IPS-18a (cell line): Measurements from ENCODE around the gene PDK1.

Source experiments
- H3K27ac ChIP-seq: one replicate; pipeline ENCODE4 v1.5.1; 2013; ENCODE audit warnings: low read length
- H3K27me3 ChIP-seq: one replicate; pipeline ENCODE4 v1.6.1; 2013; ENCODE audit warnings: mild to moderate bottlenecking, low read length; ENCODE audit not compliant: control insufficient read depth, insufficient read depth
- H3K36me3 ChIP-seq: one replicate; pipeline ENCODE4 v1.6.1; 2013; ENCODE audit warnings: low read depth, low read length; ENCODE audit not compliant: control insufficient read depth
- H3K4me1 ChIP-seq: one replicate; pipeline ENCODE4 v1.6.1; 2013; ENCODE audit warnings: low read depth, low read length; ENCODE audit not compliant: control insufficient read depth
- H3K4me3 ChIP-seq: one replicate; pipeline ENCODE4 v1.5.1; 2013; ENCODE audit warnings: low read length
- H3K9ac ChIP-seq: one replicate; pipeline ENCODE4 v1.6.1; 2013; ENCODE audit warnings: mild to moderate bottlenecking, low read length, moderate library complexity
- H3K9me3 ChIP-seq: one replicate; pipeline ENCODE4 v1.6.1; 2013; ENCODE audit warnings: low read depth, low read length; ENCODE audit not compliant: control insufficient read depth

PDK1 gene

GRCh38 chr2:172600557-172601008 is 44.7 kb downstream of the PDK1 start:
- Histone ChIP-seq H3K27me3 (no peaks in the 10 kb centered on the region), H3K36me3 (peaks cover 51% of the 10 kb centered on the region), H3K9me3 (no peaks in the 10 kb centered on the region), H3K27ac (no peak overlapping the region), H3K9ac (no peak overlapping the region), H3K4me3 (no peak overlapping the region), H3K4me1 (no peaks in the 10 kb centered on the region)

GRCh38 chr2:172606285-172606684 is 50.4 kb downstream of the PDK1 start:
- Histone ChIP-seq H3K27me3 (no peaks in the 10 kb centered on the region), H3K9ac (no peak overlapping the region), H3K9me3 (no peaks in the 10 kb centered on the region), H3K4me3 (no peak overlapping the region), H3K4me1 (no peaks in the 10 kb centered on the region), H3K36me3 (peaks cover 22% of the 10 kb centered on the region), H3K27ac (no peak overlapping the region)

DNA sequence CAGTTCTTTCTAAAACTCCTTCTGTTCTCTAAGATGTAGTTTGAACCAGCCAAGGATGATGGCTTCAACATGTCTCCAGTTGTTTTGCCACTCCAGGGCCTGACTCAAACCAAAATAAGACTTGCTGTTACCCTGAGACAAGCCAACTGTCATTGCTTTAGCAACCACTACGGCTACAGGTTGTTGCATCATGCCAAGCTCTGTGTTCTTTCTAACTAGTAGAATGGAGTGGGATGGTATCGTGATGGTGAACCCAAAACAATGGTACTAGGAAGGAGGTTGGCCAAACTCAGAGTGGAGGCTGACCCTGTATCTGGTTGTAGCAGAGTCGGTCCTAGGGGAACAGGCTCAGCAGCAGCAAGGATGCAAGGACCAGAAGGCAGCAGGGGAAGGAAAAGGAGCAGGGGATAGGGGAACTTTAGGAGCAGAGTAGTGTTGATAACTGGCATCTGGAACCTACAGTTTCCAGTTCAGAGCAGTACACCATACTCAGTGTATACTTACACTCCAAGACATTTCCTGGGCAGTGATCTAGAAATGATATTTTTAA is 51.6 kb downstream of the PDK1 start:
- H3K36me3 ChIP-seq, result peaks cover 14% of the 10 kb centered on the region

DNA sequence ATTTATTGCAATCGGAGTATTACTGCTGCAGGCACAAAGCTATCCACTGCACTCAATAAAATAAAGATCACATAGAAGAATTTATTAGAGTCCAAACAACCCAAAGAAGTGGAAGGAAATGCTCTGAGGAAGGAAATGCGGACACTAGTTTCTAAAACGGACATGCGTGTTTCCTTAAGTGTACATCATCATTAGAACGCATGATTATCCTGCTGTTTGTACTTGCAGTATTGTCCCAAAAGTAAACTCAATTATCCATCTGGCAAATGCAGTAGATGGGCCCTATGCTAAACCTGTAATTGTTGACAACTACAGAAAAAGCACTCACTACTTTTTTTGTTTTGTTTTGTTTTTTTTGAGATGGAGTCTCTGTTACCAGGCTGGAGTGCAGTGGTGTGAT is 53.6 kb downstream of the PDK1 start:
- H3K9me3 ChIP-seq, result no peaks in the 10 kb centered on the region
- H3K27ac ChIP-seq, result no peak overlapping the region
- H3K4me3 ChIP-seq, result no peak overlapping the region
- H3K36me3 ChIP-seq, result peaks cover 12% of the 10 kb centered on the region
- H3K27me3 ChIP-seq, result no peaks in the 10 kb centered on the region
- H3K4me1 ChIP-seq, result no peaks in the 10 kb centered on the region
- H3K9ac ChIP-seq, result no peak overlapping the region

More for the DNA sequence above, 51.6 kb downstream of the PDK1 start:
- Histone ChIP-seq H3K4me3 (no peak overlapping the region), H3K9ac (no peak overlapping the region), H3K9me3 (no peaks in the 10 kb centered on the region), H3K27me3 (no peaks in the 10 kb centered on the region), H3K4me1 (no peaks in the 10 kb centered on the region), H3K27ac (no peak overlapping the region)

- no peak overlapping the region for H3K27ac ChIP-seq
- H3K27me3 ChIP-seq, result no peaks in the 10 kb centered on the region
- no peaks in the 10 kb centered on the region for H3K9me3 ChIP-seq
- no peak overlapping the region for H3K9ac ChIP-seq
- H3K4me1 ChIP-seq, result no peaks in the 10 kb centered on the region
- no peak overlapping the region for H3K4me3 ChIP-seq
- peaks cover 3% of the 10 kb centered on the region for H3K36me3 ChIP-seq
Measured at GRCh38 chr2:172612051-172612450, 56.2 kb downstream of the PDK1 start.

GRCh38 chr2:172613040-172613439 is 57.1 kb downstream of the PDK1 start:
- Histone ChIP-seq H3K9ac (no peak overlapping the region), H3K4me3 (no peak overlapping the region), H3K9me3 (no peaks in the 10 kb centered on the region), H3K27me3 (no peaks in the 10 kb centered on the region), H3K36me3 (peaks cover 3% of the 10 kb centered on the region), H3K4me1 (no peaks in the 10 kb centered on the region), H3K27ac (no peak overlapping the region)

DNA sequence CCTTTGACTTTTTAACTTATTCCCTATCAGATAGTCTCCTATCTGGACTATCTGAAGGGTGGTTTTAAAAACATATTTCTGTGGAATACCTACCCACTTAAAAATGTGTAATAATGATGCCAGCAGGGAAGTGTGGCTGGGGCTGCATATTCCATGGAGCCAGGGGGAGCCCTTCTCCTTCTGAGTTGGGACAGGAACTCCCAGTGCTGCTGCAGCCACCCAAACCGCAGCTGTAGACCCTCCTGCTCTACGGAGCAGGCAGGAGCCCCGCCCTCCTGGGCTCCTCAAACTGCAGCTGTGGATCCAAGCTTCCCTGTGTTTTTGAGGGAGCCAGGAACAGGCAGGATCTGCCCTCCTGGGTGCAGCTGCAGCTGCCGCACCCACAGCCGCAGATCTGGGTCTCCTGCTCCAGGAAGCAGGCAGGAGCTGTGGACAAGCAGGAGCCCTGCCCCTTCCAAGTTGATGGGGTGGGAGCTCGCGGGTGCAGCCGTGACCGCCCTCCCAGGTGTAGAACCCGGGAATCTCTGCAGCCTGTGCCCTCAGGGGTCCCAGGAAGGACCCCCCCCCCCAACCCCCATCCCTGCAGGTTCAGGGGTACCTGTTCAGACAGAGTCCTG is 57.8 kb downstream of the PDK1 start:
- Histone ChIP-seq H3K27ac (no peak overlapping the region), H3K9me3 (no peaks in the 10 kb centered on the region), H3K4me1 (no peaks in the 10 kb centered on the region), H3K27me3 (no peaks in the 10 kb centered on the region), H3K9ac (no peak overlapping the region), H3K36me3 (peaks cover 3% of the 10 kb centered on the region), H3K4me3 (no peak overlapping the region)

DNA sequence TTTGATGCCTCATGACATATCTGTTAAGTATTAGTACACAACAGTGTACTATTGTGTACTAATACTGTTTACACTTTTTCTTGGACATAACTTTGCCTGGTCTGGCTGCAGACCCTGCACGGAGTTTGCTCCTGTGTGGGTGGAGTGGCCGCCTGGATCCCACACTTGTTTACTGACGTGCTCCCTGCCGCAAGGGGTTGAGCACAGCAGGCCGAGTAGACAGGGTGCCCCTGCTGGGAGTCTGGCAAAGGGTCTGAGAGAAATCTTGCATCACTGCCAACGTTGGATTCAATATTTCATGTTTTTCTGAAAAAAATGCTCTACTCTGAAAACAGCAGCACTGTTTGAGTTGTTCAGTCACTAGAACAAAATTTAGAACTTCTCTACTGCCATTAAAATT is 59.0 kb downstream of the PDK1 start:
- Histone ChIP-seq H3K4me1 (no peaks in the 10 kb centered on the region), H3K4me3 (no peak overlapping the region), H3K36me3 (no peaks in the 10 kb centered on the region), H3K27me3 (no peaks in the 10 kb centered on the region), H3K9me3 (no peaks in the 10 kb centered on the region), H3K9ac (no peak overlapping the region), H3K27ac (no peak overlapping the region)

GRCh38 chr2:172615727-172616261 is 59.9 kb downstream of the PDK1 start:
- Histone ChIP-seq H3K27me3 (no peaks in the 10 kb centered on the region), H3K9me3 (no peaks in the 10 kb centered on the region), H3K4me3 (no peak overlapping the region), H3K9ac (no peak overlapping the region), H3K27ac (no peak overlapping the region), H3K36me3 (no peaks in the 10 kb centered on the region), H3K4me1 (no peaks in the 10 kb centered on the region)

DNA sequence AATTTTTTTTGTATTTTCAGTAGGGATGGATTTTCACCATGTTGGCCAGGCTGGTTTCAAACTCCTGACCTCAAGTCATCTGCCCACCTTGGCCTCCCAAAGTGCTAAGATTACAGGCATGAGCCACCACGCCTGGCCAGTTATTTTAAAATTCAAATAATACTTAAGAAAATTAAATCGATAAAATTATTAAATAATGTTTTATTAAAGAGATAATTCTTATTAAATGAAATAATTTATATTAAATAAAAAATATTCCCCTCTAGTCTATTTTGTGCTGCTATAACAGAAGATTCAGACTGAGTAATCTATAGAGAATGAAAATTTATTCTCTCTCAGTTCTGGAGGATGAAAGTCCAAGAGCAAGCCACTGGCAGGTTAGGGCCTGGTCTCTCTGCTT is 61.2 kb downstream of the PDK1 start:
- Histone ChIP-seq H3K36me3 (no peaks in the 10 kb centered on the region), H3K9ac (no peak overlapping the region), H3K27ac (no peak overlapping the region), H3K4me1 (no peaks in the 10 kb centered on the region), H3K4me3 (no peak overlapping the region), H3K27me3 (no peaks in the 10 kb centered on the region), H3K9me3 (no peaks in the 10 kb centered on the region)

DNA sequence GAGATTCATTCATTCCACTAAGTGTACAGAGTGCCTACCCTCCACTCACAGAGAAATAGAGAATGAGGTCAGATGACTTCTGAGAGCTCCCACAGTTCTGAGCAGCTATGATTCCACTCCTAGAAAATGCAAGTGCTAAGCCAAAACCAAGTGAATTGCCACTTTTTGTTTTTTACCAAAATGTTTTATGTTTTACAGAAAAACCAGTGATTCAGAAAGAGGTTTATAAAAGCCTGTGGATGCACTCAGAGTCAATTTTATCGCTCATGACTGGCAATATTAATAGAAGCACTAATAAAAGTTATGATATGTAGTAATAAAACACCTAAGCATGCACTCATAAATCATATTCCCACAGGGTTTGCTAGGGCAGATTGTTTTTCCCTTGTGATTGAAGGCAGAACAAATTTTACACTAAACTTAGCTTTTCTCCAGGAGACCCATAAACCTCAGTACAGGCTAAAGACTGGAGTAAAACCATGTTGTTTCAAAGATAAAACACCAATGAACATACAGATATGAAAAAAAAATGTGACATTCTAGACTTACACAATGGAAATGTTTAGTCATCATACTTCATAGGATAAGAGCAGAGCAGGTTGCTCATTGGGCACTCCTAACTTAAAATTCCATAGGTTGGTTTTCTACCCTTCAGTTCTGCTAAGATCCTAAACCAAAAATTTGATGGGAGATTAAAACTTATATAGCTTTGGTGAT is 67.5 kb downstream of the PDK1 start:
- H3K9me3 ChIP-seq, result peaks cover 7% of the 10 kb centered on the region
- H3K27me3 ChIP-seq, result no peaks in the 10 kb centered on the region
- no peak overlapping the region for H3K9ac ChIP-seq
- no peak overlapping the region for H3K4me3 ChIP-seq
- no peaks in the 10 kb centered on the region for H3K36me3 ChIP-seq
- no peak overlapping the region for H3K27ac ChIP-seq
- H3K4me1 ChIP-seq, result no peaks in the 10 kb centered on the region
